ENCODE data around the gene TANGO6.

TANGO6 gene

GRCh38 chr16:68893710-68894705 lies 50.7 kb downstream of the TANGO6 start:
- Histone ChIP-seq H3K4me1 (ENCODE audit: control insufficient read depth in 1 of 2, insufficient read depth in 2 of 2, low read length in 2 of 2) (no peaks in the 10 kb centered on the region), H3K36me3 (ENCODE audit: control insufficient read depth in 1 of 2, insufficient read depth in 2 of 2, low read length in 2 of 2) (peaks cover 0 to 4% of the 10 kb centered on the region in 2 donors), H3K9me3 (ENCODE audit: control insufficient read depth in 1 of 2, low read length in 2 of 2) (no peaks in the 10 kb centered on the region), H3K27me3 (ENCODE audit: low read depth, low read length) (no peaks in the 10 kb centered on the region), H3K4me3 (ENCODE audit: low read depth in 1 of 2, low read length in 2 of 2) (no peak overlapping the region), H3K27ac (ENCODE audit: low read length) (no peak overlapping the region)

GRCh38 chr16:68894714-68895113 lies 51.4 kb downstream of the TANGO6 start:
- H3K27me3 ChIP-seq (ENCODE audit: low read depth, low read length): no peaks in the 10 kb centered on the region
- H3K4me1 ChIP-seq (ENCODE audit: control insufficient read depth in 1 of 2, insufficient read depth in 2 of 2, low read length in 2 of 2): no peaks in the 10 kb centered on the region
- H3K36me3 ChIP-seq (ENCODE audit: control insufficient read depth in 1 of 2, insufficient read depth in 2 of 2, low read length in 2 of 2): peaks cover 0 to 4% of the 10 kb centered on the region in 2 donors
- H3K27ac ChIP-seq (ENCODE audit: low read length): no peak overlapping the region
- H3K9me3 ChIP-seq (ENCODE audit: control insufficient read depth in 1 of 2, low read length in 2 of 2): no peaks in the 10 kb centered on the region
- no peak overlapping the region for H3K4me3 ChIP-seq (ENCODE audit: low read depth in 1 of 2, low read length in 2 of 2)

- no peak overlapping the region for H3K4me3 ChIP-seq (ENCODE audit: low read depth in 1 of 2, low read length in 2 of 2)
- no peaks in the 10 kb centered on the region for H3K36me3 ChIP-seq (ENCODE audit: control insufficient read depth in 1 of 2, insufficient read depth in 2 of 2, low read length in 2 of 2)
- H3K9me3 ChIP-seq (ENCODE audit: control insufficient read depth in 1 of 2, low read length in 2 of 2): no peaks in the 10 kb centered on the region
- H3K4me1 ChIP-seq (ENCODE audit: control insufficient read depth in 1 of 2, insufficient read depth in 2 of 2, low read length in 2 of 2): peaks cover 0 to 6% of the 10 kb centered on the region in 2 donors
- no peaks in the 10 kb centered on the region for H3K27me3 ChIP-seq (ENCODE audit: low read depth, low read length)
- no peak overlapping the region for H3K27ac ChIP-seq (ENCODE audit: low read length)
These were observed 54.7 kb downstream of the TANGO6 start for GRCh38 chr16:68898026-68898425.

- no peaks in the 10 kb centered on the region for H3K9me3 ChIP-seq (ENCODE audit: control insufficient read depth in 1 of 2, low read length in 2 of 2)
- no peak overlapping the region for H3K27ac ChIP-seq (ENCODE audit: low read length)
- H3K4me3 ChIP-seq (ENCODE audit: low read depth in 1 of 2, low read length in 2 of 2): no peak overlapping the region
These were observed 56.7 kb downstream of the TANGO6 start for GRCh38 chr16:68900009-68900408.

GRCh38 chr16:68902003-68902968 lies 59.0 kb downstream of the TANGO6 start:
- Histone ChIP-seq H3K9me3 (ENCODE audit: control insufficient read depth in 1 of 2, low read length in 2 of 2) (no peaks in the 10 kb centered on the region), H3K4me1 (ENCODE audit: control insufficient read depth in 1 of 2, insufficient read depth in 2 of 2, low read length in 2 of 2) (peaks cover 0 to 6% of the 10 kb centered on the region in 2 donors), H3K36me3 (ENCODE audit: control insufficient read depth in 1 of 2, insufficient read depth in 2 of 2, low read length in 2 of 2) (peaks cover 0 to under 1% of the 10 kb centered on the region in 2 donors), H3K4me3 (ENCODE audit: low read depth in 1 of 2, low read length in 2 of 2) (no peak overlapping the region), H3K27ac (ENCODE audit: low read length) (no peak overlapping the region), H3K27me3 (ENCODE audit: low read depth, low read length) (no peaks in the 10 kb centered on the region)

More at GRCh38 chr16:68900009-68900408, 56.7 kb downstream of the TANGO6 start:
- Histone ChIP-seq H3K36me3 (ENCODE audit: control insufficient read depth in 1 of 2, insufficient read depth in 2 of 2, low read length in 2 of 2) (no peaks in the 10 kb centered on the region), H3K4me1 (ENCODE audit: control insufficient read depth in 1 of 2, insufficient read depth in 2 of 2, low read length in 2 of 2) (peaks cover 0 to 6% of the 10 kb centered on the region in 2 donors), H3K27me3 (ENCODE audit: low read depth, low read length) (no peaks in the 10 kb centered on the region)

- H3K4me3 ChIP-seq (ENCODE audit: low read depth in 1 of 2, low read length in 2 of 2): no peak overlapping the region
- H3K36me3 ChIP-seq (ENCODE audit: control insufficient read depth in 1 of 2, insufficient read depth in 2 of 2, low read length in 2 of 2): peaks cover 0 to 7% of the 10 kb centered on the region in 2 donors
- H3K27ac ChIP-seq (ENCODE audit: low read length): no peak overlapping the region
- H3K9me3 ChIP-seq (ENCODE audit: control insufficient read depth in 1 of 2, low read length in 2 of 2): no peaks in the 10 kb centered on the region
- no peaks in the 10 kb centered on the region for H3K27me3 ChIP-seq (ENCODE audit: low read depth, low read length)
- H3K4me1 ChIP-seq (ENCODE audit: control insufficient read depth in 1 of 2, insufficient read depth in 2 of 2, low read length in 2 of 2): peaks cover 0 to 6% of the 10 kb centered on the region in 2 donors
These were observed 59.6 kb downstream of the TANGO6 start for GRCh38 chr16:68902969-68903345.

GRCh38 chr16:68907297-68907696 lies 64.0 kb downstream of the TANGO6 start:
- Histone ChIP-seq H3K9me3 (ENCODE audit: control insufficient read depth in 1 of 2, low read length in 2 of 2) (no peaks in the 10 kb centered on the region), H3K36me3 (ENCODE audit: control insufficient read depth in 1 of 2, insufficient read depth in 2 of 2, low read length in 2 of 2) (peaks cover 10 to 31% of the 10 kb centered on the region in 2 donors), H3K4me1 (ENCODE audit: control insufficient read depth in 1 of 2, insufficient read depth in 2 of 2, low read length in 2 of 2) (peaks cover 0 to 2% of the 10 kb centered on the region in 2 donors), H3K27me3 (ENCODE audit: low read depth, low read length) (no peaks in the 10 kb centered on the region), H3K27ac (ENCODE audit: low read length) (no peak overlapping the region), H3K4me3 (ENCODE audit: low read depth in 1 of 2, low read length in 2 of 2) (no peak overlapping the region)

GRCh38 chr16:68907781-68908181 lies 64.5 kb downstream of the TANGO6 start:
- H3K36me3 ChIP-seq (ENCODE audit: control insufficient read depth in 1 of 2, insufficient read depth in 2 of 2, low read length in 2 of 2): peaks cover 10 to 31% of the 10 kb centered on the region in 2 donors

GRCh38 chr16:68909099-68909733 lies 65.9 kb downstream of the TANGO6 start:
- H3K4me1 ChIP-seq (ENCODE audit: control insufficient read depth in 1 of 2, insufficient read depth in 2 of 2, low read length in 2 of 2): no peaks in the 10 kb centered on the region
- H3K27ac ChIP-seq (ENCODE audit: low read length): no peak overlapping the region
- peaks cover 10 to 31% of the 10 kb centered on the region in 2 donors for H3K36me3 ChIP-seq (ENCODE audit: control insufficient read depth in 1 of 2, insufficient read depth in 2 of 2, low read length in 2 of 2)
- H3K9me3 ChIP-seq (ENCODE audit: control insufficient read depth in 1 of 2, low read length in 2 of 2): no peaks in the 10 kb centered on the region
- H3K4me3 ChIP-seq (ENCODE audit: low read depth in 1 of 2, low read length in 2 of 2): no peak overlapping the region
- no peaks in the 10 kb centered on the region for H3K27me3 ChIP-seq (ENCODE audit: low read depth, low read length)

More at GRCh38 chr16:68907781-68908181, 64.5 kb downstream of the TANGO6 start:
- H3K4me3 ChIP-seq (ENCODE audit: low read depth in 1 of 2, low read length in 2 of 2): no peak overlapping the region
- H3K27ac ChIP-seq (ENCODE audit: low read length): no peak overlapping the region
- H3K27me3 ChIP-seq (ENCODE audit: low read depth, low read length): no peaks in the 10 kb centered on the region
- no peaks in the 10 kb centered on the region for H3K4me1 ChIP-seq (ENCODE audit: control insufficient read depth in 1 of 2, insufficient read depth in 2 of 2, low read length in 2 of 2)
- H3K9me3 ChIP-seq (ENCODE audit: control insufficient read depth in 1 of 2, low read length in 2 of 2): no peaks in the 10 kb centered on the region

- H3K36me3 ChIP-seq (ENCODE audit: control insufficient read depth in 1 of 2, insufficient read depth in 2 of 2, low read length in 2 of 2): peaks cover 10 to 31% of the 10 kb centered on the region in 2 donors
- H3K4me1 ChIP-seq (ENCODE audit: control insufficient read depth in 1 of 2, insufficient read depth in 2 of 2, low read length in 2 of 2): no peaks in the 10 kb centered on the region
- H3K4me3 ChIP-seq (ENCODE audit: low read depth in 1 of 2, low read length in 2 of 2): no peak overlapping the region
- no peak overlapping the region for H3K27ac ChIP-seq (ENCODE audit: low read length)
- H3K27me3 ChIP-seq (ENCODE audit: low read depth, low read length): no peaks in the 10 kb centered on the region
- H3K9me3 ChIP-seq (ENCODE audit: control insufficient read depth in 1 of 2, low read length in 2 of 2): no peaks in the 10 kb centered on the region
These were observed 66.7 kb downstream of the TANGO6 start for GRCh38 chr16:68910051-68910450.

Data from muscle layer of duodenum (tissue), 2 donors.